K562 (cell line): ENCODE measurements around the gene INTS2. TPM values are rescaled to one million over a fixed set of nuclear protein-coding genes. Genes with fewer than 3 reads are reported as not detected.

Experiments used
- FOXK1 ChIP-seq: sonication (generic); formaldehyde crosslinking; IDR thresholded peaks from 2 replicates; pipeline ENCODE4 v1.8.0; 2022; ENCODE audit warnings: missing genetic modification reagents, mild to moderate bottlenecking, borderline replicate concordance
- FOXP1 ChIP-seq: sonication (generic); formaldehyde crosslinking; IDR thresholded peaks from 2 replicates; pipeline ENCODE4 v1.8.0; 2022; ENCODE audit warnings: mild to moderate bottlenecking, missing genetic modification reagents
- KAT8 ChIP-seq: fragments of 450-650 bp; IDR thresholded peaks from 2 replicates; pipeline ENCODE4 v1.6.1; 2016; ENCODE audit warnings: low read depth, mild to moderate bottlenecking
- MTF1 ChIP-seq: fragments of 250-450 bp; sonication (Bioruptor Pico); IDR thresholded peaks from 2 replicates; pipeline ENCODE4 v1.9.0; 2021; ENCODE audit warnings: moderate library complexity, mild to moderate bottlenecking, inconsistent platforms, borderline replicate concordance
- PURB ChIP-seq: sonication (generic); formaldehyde crosslinking; IDR thresholded peaks from 2 replicates; pipeline ENCODE4 v1.9.0; 2021; ENCODE audit warnings: low read depth, mild to moderate bottlenecking, missing genetic modification reagents
- RAD21 ChIP-seq, 2 experiments: fragments of 250-450 bp in 1 of 2; fragments of 450-650 bp in 1 of 2; sonication (Bioruptor Pico) in 1 of 2; formaldehyde crosslinking in 1 of 2; IDR thresholded peaks in 1 of 2; conservative IDR thresholded peaks in 1 of 2; 2 replicates each; pipeline versions ENCODE4 v1.4.0 to v1.8.0; 2020 to 2022; ENCODE audit warnings: mild to moderate bottlenecking in 2 of 2, moderate library complexity in 1 of 2
- RBBP5 ChIP-seq: fragments of 200-600 bp; sonication (generic); IDR thresholded peaks from 2 replicates; pipeline ENCODE4 v1.6.1; 2012; ENCODE audit warnings: borderline replicate concordance, mild to moderate bottlenecking, low read length, control low read depth, inconsistent platforms; ENCODE audit not compliant: insufficient read depth, poor library complexity, severe bottlenecking
- THAP12 ChIP-seq: fragments of 250-450 bp; sonication (Bioruptor Pico); IDR thresholded peaks from 2 replicates; pipeline ENCODE4 v1.9.0; 2021; ENCODE audit warnings: mild to moderate bottlenecking, inconsistent platforms
- ZBED1 ChIP-seq: IDR thresholded peaks from 2 replicates; pipeline ENCODE4 v1.6.1; 2014
- ZBTB5 ChIP-seq: fragments of 450-650 bp; IDR thresholded peaks from 2 replicates; pipeline ENCODE4 v1.6.1; 2017; ENCODE audit warnings: antibody characterized with exemption
- ZNF143 ChIP-seq: sonication (generic); formaldehyde crosslinking; IDR thresholded peaks from 2 replicates; pipeline ENCODE4 v1.9.0; 2022; ENCODE audit warnings: mild to moderate bottlenecking, missing genetic modification reagents
- ZNF253 ChIP-seq: fragments of 250-450 bp; sonication (Bioruptor Pico); conservative IDR thresholded peaks from 2 replicates; pipeline ENCODE4 v1.6.1; 2021; ENCODE audit warnings: mild to moderate bottlenecking
- ZNF324 ChIP-seq: fragments of 250-450 bp; sonication (Bioruptor Pico); IDR thresholded peaks from 2 replicates; pipeline ENCODE4 v1.4.0; 2020; ENCODE audit warnings: mild to moderate bottlenecking
- polyA plus RNA-seq, 8 experiments: library from polyadenylated mRNA; depleted of rRNA in 4 of 8; stranded (reverse) in 5 of 8; unstranded in 3 of 8; fragments of >200 nt; fragmentation: Nextera tagmentation in 2 of 8; fragmentation: Illumina TruSeq in 1 of 8; extraction: Ambion mirVana in 2 of 8; extraction: Trizol in 1 of 8; gene quantifications; 2 replicates each; pipeline versions ENCODE4 v1.2.1 to v1.2.3, GENCODE V29; 2011 to 2014; ENCODE audit warnings: inconsistent platforms in 1 of 8, missing spikeins in 1 of 8
- total RNA-seq, 7 experiments: library from RNA; depleted of rRNA in 6 of 7; stranded (reverse); fragments of >200 nt in 6 of 7; fragmentation: Illumina TruSeq in 2 of 7; extraction: Trizol in 2 of 7; gene quantifications; 2 replicates each; pipeline versions ENCODE4 v1.2.1 to v1.2.3, GENCODE V29; 2011 to 2021; ENCODE audit warnings: low replicate concordance in 1 of 7
- TF ChIP-seq, protein P1 (sequence below): sonication (generic); formaldehyde crosslinking; IDR thresholded peaks from 2 replicates; pipeline ENCODE4 v1.9.0; 2022; ENCODE audit warnings: mild to moderate bottlenecking, missing genetic modification reagents
- TF ChIP-seq, protein P2 (sequence below): sonication (generic); formaldehyde crosslinking; IDR thresholded peaks from 2 replicates; pipeline ENCODE4 v1.8.1; 2023; ENCODE audit warnings: mild to moderate bottlenecking, missing genetic modification reagents
- TF ChIP-seq, protein P3 (sequence below), 2 experiments: fragments of 450-650 bp; IDR thresholded peaks; 2 replicates each; pipeline ENCODE4 v1.6.1; 2016

The INTS2 gene
- total and polyA plus RNA-seq, 9 of the 15 experiments (the other 6 are each of a cell fraction or from before 2014, with no cell fraction given): 4.8 to 24.7 (median 12.8) TPM

DNA sequence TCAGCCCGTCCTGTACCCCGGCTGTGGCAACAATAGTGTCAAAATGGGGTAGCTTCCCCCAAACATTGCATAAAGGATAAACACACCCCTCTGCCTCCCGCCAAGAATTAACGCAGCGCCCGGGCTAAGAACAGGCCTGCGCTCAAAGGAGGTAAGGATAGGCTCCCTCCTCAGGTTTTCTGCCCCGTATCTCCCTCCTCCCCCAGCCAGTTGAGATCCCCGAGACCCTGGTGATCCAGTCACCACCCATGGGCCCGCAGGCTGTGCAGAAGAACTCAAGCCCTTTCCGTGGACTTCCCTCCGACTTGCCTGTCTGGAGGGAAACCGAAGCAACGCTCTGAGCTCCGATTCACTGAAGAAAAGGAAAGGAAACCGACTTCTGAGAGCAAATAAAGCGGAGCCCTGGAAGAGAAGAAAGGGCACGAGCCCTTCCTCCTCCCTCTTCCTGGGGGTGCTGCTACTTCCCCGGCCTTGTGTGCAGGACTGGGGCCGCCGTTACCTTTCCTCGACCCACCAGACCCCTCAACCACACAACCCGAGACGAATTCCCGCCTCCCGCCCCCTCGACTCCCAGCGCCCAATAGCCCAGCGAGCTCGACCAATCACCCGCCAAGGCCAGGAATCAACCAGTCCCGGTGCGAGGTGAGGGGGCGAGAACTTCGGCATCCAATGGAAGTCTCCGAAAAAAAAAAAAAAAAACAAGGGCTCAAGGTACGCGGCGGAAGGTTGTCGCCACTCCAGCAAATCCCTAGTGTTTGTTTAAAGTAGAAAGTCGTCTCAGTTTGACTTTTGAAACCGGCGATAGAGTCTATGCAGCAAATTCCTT is 64.6 kb downstream of the INTS2 start, which contains the start of gene BRIP1 (continued):
- TF ChIP-seq THAP12 (CRISPR knock-in tag) (no peak), ZNF253 (CRISPR knock-in tag) (no peak), ZBTB5 (0 out of 2 replicates have a peak, but pooled peaks have one; percentile 41), ZNF324 (CRISPR knock-in tag) (no peak), RAD21 (CRISPR knock-in tag; conservative IDR thresholded peaks at IDR 0.05 in 1 of 2, IDR thresholded peaks at IDR 0.05 in 1 of 2) (no peak), FOXK1 (no peak), ZNF143 (CRISPR knock-in tag) (no peak), FOXP1 (CRISPR knock-in tag) (peak; percentile 28; the same call in 1 of the 2 replicates), MTF1 (CRISPR knock-in tag) (no peak), PURB (CRISPR knock-in tag) (no peak), ZBED1 (no peak), KAT8 (no peak), RBBP5 (peak; percentile 87)
- TF ChIP-seq, protein P1, sequence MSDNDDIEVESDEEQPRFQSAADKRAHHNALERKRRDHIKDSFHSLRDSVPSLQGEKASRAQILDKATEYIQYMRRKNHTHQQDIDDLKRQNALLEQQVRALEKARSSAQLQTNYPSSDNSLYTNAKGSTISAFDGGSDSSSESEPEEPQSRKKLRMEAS (CRISPR knock-in tag): no peak
- TF ChIP-seq, protein P2, sequence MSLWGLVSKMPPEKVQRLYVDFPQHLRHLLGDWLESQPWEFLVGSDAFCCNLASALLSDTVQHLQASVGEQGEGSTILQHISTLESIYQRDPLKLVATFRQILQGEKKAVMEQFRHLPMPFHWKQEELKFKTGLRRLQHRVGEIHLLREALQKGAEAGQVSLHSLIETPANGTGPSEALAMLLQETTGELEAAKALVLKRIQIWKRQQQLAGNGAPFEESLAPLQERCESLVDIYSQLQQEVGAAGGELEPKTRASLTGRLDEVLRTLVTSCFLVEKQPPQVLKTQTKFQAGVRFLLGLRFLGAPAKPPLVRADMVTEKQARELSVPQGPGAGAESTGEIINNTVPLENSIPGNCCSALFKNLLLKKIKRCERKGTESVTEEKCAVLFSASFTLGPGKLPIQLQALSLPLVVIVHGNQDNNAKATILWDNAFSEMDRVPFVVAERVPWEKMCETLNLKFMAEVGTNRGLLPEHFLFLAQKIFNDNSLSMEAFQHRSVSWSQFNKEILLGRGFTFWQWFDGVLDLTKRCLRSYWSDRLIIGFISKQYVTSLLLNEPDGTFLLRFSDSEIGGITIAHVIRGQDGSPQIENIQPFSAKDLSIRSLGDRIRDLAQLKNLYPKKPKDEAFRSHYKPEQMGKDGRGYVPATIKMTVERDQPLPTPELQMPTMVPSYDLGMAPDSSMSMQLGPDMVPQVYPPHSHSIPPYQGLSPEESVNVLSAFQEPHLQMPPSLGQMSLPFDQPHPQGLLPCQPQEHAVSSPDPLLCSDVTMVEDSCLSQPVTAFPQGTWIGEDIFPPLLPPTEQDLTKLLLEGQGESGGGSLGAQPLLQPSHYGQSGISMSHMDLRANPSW (CRISPR knock-in tag): no peak
- TF ChIP-seq, protein P3, sequence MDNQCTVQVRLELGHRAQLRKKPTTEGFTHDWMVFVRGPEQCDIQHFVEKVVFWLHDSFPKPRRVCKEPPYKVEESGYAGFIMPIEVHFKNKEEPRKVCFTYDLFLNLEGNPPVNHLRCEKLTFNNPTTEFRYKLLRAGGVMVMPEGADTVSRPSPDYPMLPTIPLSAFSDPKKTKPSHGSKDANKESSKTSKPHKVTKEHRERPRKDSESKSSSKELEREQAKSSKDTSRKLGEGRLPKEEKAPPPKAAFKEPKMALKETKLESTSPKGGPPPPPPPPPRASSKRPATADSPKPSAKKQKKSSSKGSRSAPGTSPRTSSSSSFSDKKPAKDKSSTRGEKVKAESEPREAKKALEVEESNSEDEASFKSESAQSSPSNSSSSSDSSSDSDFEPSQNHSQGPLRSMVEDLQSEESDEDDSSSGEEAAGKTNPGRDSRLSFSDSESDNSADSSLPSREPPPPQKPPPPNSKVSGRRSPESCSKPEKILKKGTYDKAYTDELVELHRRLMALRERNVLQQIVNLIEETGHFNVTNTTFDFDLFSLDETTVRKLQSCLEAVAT (IDR thresholded peaks at IDR 0.05): peak in 1 of 2 experiments; percentile 84; a peak in 3 of 4 replicates
